Liver (tissue), 9 donors: ENCODE data around the gene RIMKLB. TPM values are rescaled to one million over a fixed set of nuclear protein-coding genes. Genes with fewer than 3 reads are reported as not detected.

Experiments used
- DNase-seq: peaks from one replicate; pipeline ENCODE4 v3.0.0-alpha.2; 2017; ENCODE audit warnings: low spot score
- H3K27ac ChIP-seq, 2 donors: one replicate each; pipeline ENCODE4 v1.7.0; 2013; ENCODE audit warnings: inconsistent platforms in 2 of 2, low read length in 2 of 2, control low read depth in 1 of 2, low read depth in 1 of 2, mild to moderate bottlenecking in 1 of 2
- H3K27me3 ChIP-seq, 4 donors: one replicate each; pipeline versions ENCODE4 v1.6.1 to v1.7.0; 2013; ENCODE audit warnings: low read length in 3 of 4, inconsistent platforms in 1 of 4, mild to moderate bottlenecking in 1 of 4, moderate library complexity in 1 of 4; ENCODE audit not compliant: control insufficient read depth in 4 of 4, insufficient read depth in 4 of 4
- H3K36me3 ChIP-seq, 4 donors: one replicate each; pipeline versions ENCODE4 v1.6.1 to v1.7.0; 2013; ENCODE audit warnings: low read length in 3 of 4, mild to moderate bottlenecking in 3 of 4, low read depth in 1 of 4, moderate library complexity in 1 of 4; ENCODE audit not compliant: control insufficient read depth in 4 of 4, insufficient read depth in 3 of 4
- H3K4me1 ChIP-seq, 4 donors: one replicate each; pipeline versions ENCODE4 v1.6.1 to v1.7.0; 2013; ENCODE audit warnings: low read length in 3 of 4, mild to moderate bottlenecking in 3 of 4, moderate library complexity in 1 of 4; ENCODE audit not compliant: control insufficient read depth in 4 of 4, insufficient read depth in 4 of 4
- H3K4me3 ChIP-seq, 3 donors: one replicate each; pipeline versions ENCODE4 v1.6.1 to v1.7.0; 2013; ENCODE audit warnings: low read length in 3 of 3, control low read depth in 1 of 3, low read depth in 1 of 3, mild to moderate bottlenecking in 1 of 3
- H3K9ac ChIP-seq, 2 donors: one replicate each; pipeline ENCODE4 v1.7.0; 2013; ENCODE audit warnings: low read length in 2 of 2, mild to moderate bottlenecking in 2 of 2, moderate library complexity in 2 of 2, control low read depth in 1 of 2, low read depth in 1 of 2
- H3K9me3 ChIP-seq, 4 donors: one replicate each; pipeline versions ENCODE4 v1.6.1 to v1.7.0; 2013; ENCODE audit warnings: low read length in 3 of 4; ENCODE audit not compliant: control insufficient read depth in 4 of 4
- EGR1 ChIP-seq, 2 donors: IDR thresholded peaks; 2 replicates each; pipeline ENCODE4 v1.6.1; 2016 to 2018; ENCODE audit warnings: antibody characterized with exemption in 2 of 2, low read depth in 2 of 2
- FOXA1 ChIP-seq: IDR thresholded peaks from 2 replicates; pipeline ENCODE4 v1.6.1; 2016; ENCODE audit warnings: antibody characterized with exemption
- FOXA2 ChIP-seq: IDR thresholded peaks from 2 replicates; pipeline ENCODE4 v1.6.1; 2016; ENCODE audit warnings: antibody characterized with exemption
- GABPA ChIP-seq, 2 donors: IDR thresholded peaks in 1 of 2; conservative IDR thresholded peaks in 1 of 2; 2 replicates each; pipeline ENCODE4 v1.6.1; 2016; ENCODE audit warnings: antibody characterized with exemption in 2 of 2, mild to moderate bottlenecking in 1 of 2, moderate library complexity in 1 of 2
- HNF4A ChIP-seq, 2 donors: conservative IDR thresholded peaks; 2 replicates each; pipeline ENCODE4 v1.6.1; 2016; ENCODE audit warnings: antibody characterized with exemption in 2 of 2, mild to moderate bottlenecking in 2 of 2
- HNF4G ChIP-seq: IDR thresholded peaks from 2 replicates; pipeline ENCODE4 v1.6.1; 2016; ENCODE audit warnings: antibody characterized with exemption
- JUND ChIP-seq, 2 donors: IDR thresholded peaks; 2 replicates each; pipeline ENCODE4 v1.6.1; 2016; ENCODE audit warnings: antibody characterized with exemption in 2 of 2
- NR2F2 ChIP-seq: IDR thresholded peaks from 2 replicates; pipeline ENCODE4 v1.6.1; 2016; ENCODE audit warnings: antibody characterized with exemption
- RAD21 ChIP-seq, 2 donors: IDR thresholded peaks; 2 replicates each; pipeline ENCODE4 v1.6.1; 2016; ENCODE audit warnings: antibody characterized with exemption in 2 of 2, mild to moderate bottlenecking in 2 of 2
- RXRA ChIP-seq, 2 donors: IDR thresholded peaks; 2 replicates each; pipeline ENCODE4 v1.6.1; 2017 to 2018; ENCODE audit warnings: antibody characterized with exemption in 2 of 2, mild to moderate bottlenecking in 1 of 2
- SP1 ChIP-seq: IDR thresholded peaks from 2 replicates; pipeline ENCODE4 v1.6.1; 2018; ENCODE audit warnings: antibody characterized with exemption, mild to moderate bottlenecking
- TAF1 ChIP-seq: conservative IDR thresholded peaks from 2 replicates; pipeline ENCODE4 v1.6.1; 2016; ENCODE audit warnings: antibody characterized with exemption, mild to moderate bottlenecking
- YY1 ChIP-seq: IDR thresholded peaks from 2 replicates; pipeline ENCODE4 v1.6.1; 2016; ENCODE audit warnings: antibody characterized with exemption, mild to moderate bottlenecking
- WGBS: extraction: QIAGEN DNeasy Blood & Tissue Kit; methylation state at CpG from one replicate; pipeline ENCODE4 v1.1.7; 2013; 5-methylcytosine and 5-hydroxymethylcytosine counted together
- polyA plus RNA-seq, 2 donors: library from polyadenylated mRNA; stranded (reverse) in 1 of 2; unstranded in 1 of 2; fragments of 200-250 nt in 1 of 2; fragments of >200 nt in 1 of 2; fragmentation: Nextera tagmentation in 1 of 2; extraction: Ambion mirVana in 1 of 2; gene quantifications; one replicate each; pipeline versions ENCODE4 v1.2.1 to v1.2.3, GENCODE V29; 2013 to 2015
- total RNA-seq, 2 donors: library from RNA; depleted of rRNA; stranded (reverse); fragments of >200 nt; gene quantifications; one replicate each; pipeline ENCODE4 v1.2.3, GENCODE V29; 2014
- TF ChIP-seq, protein P1 (sequence below): IDR thresholded peaks from 2 replicates; pipeline ENCODE4 v1.6.1; 2016; ENCODE audit warnings: antibody characterized with exemption, mild to moderate bottlenecking
- TF ChIP-seq, protein P2 (sequence below): fragments of 150-350 bp; IDR thresholded peaks from 2 replicates; pipeline ENCODE4 v1.5.1; 2017; ENCODE audit warnings: improper control_type of control experiment, low read depth, low read length; ENCODE audit not compliant: missing input control
- TF ChIP-seq, protein P3 (sequence below): IDR thresholded peaks from 2 replicates; pipeline ENCODE4 v1.6.1; 2016; ENCODE audit warnings: antibody characterized with exemption
- TF ChIP-seq, protein P4 (sequence below): IDR thresholded peaks from 2 replicates; pipeline ENCODE4 v1.6.1; 2016; ENCODE audit warnings: antibody characterized with exemption
- TF ChIP-seq, protein P5 (sequence below): IDR thresholded peaks from 2 replicates; pipeline ENCODE4 v1.6.1; 2016; ENCODE audit warnings: antibody characterized with exemption
- donor health status: healthy.
- donor health status: healthy.
- donor health status: healthy.
- donor health status: healthy.
- donor health status: healthy.

Gene RIMKLB
- total and polyA plus RNA-seq, 4 donors, result 1.6 to 9.5 (median 3.8) TPM

DNA sequence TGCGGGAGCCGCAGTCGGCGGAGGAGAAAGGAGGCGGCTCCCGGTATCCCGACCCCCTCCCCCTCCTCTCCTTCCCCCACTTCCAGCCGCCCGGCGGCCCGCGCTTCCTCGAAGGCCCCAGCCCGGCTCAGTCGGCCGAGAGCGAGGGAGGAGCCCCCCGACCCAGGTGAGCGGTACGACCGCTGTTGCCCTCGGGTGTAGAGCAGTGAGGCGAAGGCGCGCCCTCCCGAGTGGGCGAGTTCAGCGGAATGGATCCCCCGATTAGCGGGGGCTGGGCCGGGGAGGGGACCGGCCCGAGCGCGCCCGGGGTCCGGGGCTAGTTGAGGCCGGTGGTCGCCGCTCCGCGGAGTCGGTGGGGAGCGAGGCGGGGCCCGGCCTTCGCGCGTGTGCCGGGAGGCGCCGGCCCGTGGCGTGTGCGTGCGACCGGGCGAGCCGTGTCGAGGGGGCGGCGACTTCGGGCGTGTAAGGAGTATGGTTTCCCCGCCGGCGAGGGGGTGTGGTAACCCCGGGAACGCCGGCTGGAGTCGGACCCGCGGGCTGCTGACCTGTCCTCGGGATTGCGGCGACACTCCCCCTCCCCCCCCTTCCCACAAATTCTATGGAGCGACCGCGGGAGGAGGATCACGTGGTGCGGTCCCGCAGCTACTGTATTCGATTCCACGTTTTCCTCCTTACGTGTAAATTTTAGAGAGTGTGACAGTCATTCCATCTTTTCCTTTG is 501 bp downstream of the RIMKLB start:
- Histone ChIP-seq H3K36me3 (no peaks in the 10 kb centered on the region), H3K27me3 (no peaks in the 10 kb centered on the region), H3K9me3 (no peaks in the 10 kb centered on the region), H3K4me1 (peaks cover 9 to 15% (median 11%) of the 10 kb centered on the region in 4 donors), H3K9ac (no peak overlapping the region), H3K4me3 (peak overlapping the region; percentile 49 to 75 (median 75)), H3K27ac (peak overlapping the region; percentile 45 to 55)
- DNase-seq, result peak; percentile 61
- no peak for TF ChIP-seq NR2F2
- no peak for TF ChIP-seq TAF1
- TF ChIP-seq GABPA (IDR thresholded peaks at IDR 0.05 in 1 of 2, conservative IDR thresholded peaks at IDR 0.05 in 1 of 2), result no peak
- TF ChIP-seq, protein P1, sequence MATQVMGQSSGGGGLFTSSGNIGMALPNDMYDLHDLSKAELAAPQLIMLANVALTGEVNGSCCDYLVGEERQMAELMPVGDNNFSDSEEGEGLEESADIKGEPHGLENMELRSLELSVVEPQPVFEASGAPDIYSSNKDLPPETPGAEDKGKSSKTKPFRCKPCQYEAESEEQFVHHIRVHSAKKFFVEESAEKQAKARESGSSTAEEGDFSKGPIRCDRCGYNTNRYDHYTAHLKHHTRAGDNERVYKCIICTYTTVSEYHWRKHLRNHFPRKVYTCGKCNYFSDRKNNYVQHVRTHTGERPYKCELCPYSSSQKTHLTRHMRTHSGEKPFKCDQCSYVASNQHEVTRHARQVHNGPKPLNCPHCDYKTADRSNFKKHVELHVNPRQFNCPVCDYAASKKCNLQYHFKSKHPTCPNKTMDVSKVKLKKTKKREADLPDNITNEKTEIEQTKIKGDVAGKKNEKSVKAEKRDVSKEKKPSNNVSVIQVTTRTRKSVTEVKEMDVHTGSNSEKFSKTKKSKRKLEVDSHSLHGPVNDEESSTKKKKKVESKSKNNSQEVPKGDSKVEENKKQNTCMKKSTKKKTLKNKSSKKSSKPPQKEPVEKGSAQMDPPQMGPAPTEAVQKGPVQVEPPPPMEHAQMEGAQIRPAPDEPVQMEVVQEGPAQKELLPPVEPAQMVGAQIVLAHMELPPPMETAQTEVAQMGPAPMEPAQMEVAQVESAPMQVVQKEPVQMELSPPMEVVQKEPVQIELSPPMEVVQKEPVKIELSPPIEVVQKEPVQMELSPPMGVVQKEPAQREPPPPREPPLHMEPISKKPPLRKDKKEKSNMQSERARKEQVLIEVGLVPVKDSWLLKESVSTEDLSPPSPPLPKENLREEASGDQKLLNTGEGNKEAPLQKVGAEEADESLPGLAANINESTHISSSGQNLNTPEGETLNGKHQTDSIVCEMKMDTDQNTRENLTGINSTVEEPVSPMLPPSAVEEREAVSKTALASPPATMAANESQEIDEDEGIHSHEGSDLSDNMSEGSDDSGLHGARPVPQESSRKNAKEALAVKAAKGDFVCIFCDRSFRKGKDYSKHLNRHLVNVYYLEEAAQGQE, result no peak
- no peak for TF ChIP-seq SP1
- no peak for TF ChIP-seq HNF4A (conservative IDR thresholded peaks at IDR 0.05)
- TF ChIP-seq YY1, result no peak
- no peak for TF ChIP-seq RAD21 (IDR thresholded peaks at IDR 0.05)
- TF ChIP-seq, protein P2, sequence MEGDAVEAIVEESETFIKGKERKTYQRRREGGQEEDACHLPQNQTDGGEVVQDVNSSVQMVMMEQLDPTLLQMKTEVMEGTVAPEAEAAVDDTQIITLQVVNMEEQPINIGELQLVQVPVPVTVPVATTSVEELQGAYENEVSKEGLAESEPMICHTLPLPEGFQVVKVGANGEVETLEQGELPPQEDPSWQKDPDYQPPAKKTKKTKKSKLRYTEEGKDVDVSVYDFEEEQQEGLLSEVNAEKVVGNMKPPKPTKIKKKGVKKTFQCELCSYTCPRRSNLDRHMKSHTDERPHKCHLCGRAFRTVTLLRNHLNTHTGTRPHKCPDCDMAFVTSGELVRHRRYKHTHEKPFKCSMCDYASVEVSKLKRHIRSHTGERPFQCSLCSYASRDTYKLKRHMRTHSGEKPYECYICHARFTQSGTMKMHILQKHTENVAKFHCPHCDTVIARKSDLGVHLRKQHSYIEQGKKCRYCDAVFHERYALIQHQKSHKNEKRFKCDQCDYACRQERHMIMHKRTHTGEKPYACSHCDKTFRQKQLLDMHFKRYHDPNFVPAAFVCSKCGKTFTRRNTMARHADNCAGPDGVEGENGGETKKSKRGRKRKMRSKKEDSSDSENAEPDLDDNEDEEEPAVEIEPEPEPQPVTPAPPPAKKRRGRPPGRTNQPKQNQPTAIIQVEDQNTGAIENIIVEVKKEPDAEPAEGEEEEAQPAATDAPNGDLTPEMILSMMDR, result no peak
- TF ChIP-seq, protein P3, sequence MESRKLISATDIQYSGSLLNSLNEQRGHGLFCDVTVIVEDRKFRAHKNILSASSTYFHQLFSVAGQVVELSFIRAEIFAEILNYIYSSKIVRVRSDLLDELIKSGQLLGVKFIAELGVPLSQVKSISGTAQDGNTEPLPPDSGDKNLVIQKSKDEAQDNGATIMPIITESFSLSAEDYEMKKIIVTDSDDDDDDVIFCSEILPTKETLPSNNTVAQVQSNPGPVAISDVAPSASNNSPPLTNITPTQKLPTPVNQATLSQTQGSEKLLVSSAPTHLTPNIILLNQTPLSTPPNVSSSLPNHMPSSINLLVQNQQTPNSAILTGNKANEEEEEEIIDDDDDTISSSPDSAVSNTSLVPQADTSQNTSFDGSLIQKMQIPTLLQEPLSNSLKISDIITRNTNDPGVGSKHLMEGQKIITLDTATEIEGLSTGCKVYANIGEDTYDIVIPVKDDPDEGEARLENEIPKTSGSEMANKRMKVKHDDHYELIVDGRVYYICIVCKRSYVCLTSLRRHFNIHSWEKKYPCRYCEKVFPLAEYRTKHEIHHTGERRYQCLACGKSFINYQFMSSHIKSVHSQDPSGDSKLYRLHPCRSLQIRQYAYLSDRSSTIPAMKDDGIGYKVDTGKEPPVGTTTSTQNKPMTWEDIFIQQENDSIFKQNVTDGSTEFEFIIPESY, result no peak
- no peak for TF ChIP-seq HNF4G
- WGBS, result under 1% methylated on average over 85 of the region's 85 CpGs

DNA sequence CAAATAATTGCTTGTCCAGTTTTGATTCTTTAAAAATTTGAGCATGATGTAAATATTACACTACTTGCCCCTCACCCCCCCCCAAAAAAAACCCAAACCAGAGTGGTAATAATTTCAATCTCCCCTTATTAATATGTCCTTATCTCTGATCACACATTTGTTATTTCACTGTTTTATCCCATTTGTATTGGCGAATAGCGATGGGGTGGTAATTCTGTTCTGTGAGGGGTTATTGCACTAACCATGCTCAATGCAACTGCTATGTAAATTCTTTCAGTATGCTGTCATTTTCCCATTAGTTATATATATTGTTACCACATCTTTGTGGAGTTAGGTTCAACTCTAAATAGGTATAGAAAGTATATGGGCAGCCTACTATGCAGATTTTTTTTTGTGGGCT is 1.1 kb downstream of the RIMKLB start:
- no peaks in the 10 kb centered on the region for H3K36me3 ChIP-seq
- H3K27ac ChIP-seq, result no peak overlapping the region
- no peaks in the 10 kb centered on the region for H3K9me3 ChIP-seq
- DNase-seq, result no peak
- 70% methylated on average over 2 of the region's 2 CpGs for WGBS
- H3K4me1 ChIP-seq, result peaks cover 9 to 15% (median 11%) of the 10 kb centered on the region in 4 donors
- H3K4me3 ChIP-seq, result peak overlapping the region; percentile 49 to 75 (median 75)
- H3K9ac ChIP-seq, result peak overlapping the region in 1 of 2 donors; percentile 13
- H3K27me3 ChIP-seq, result no peaks in the 10 kb centered on the region
- TF ChIP-seq TAF1, result no peak
- TF ChIP-seq JUND (IDR thresholded peaks at IDR 0.05), result no peak
- TF ChIP-seq NR2F2, result no peak
- TF ChIP-seq EGR1 (IDR thresholded peaks at IDR 0.05; ENCODE audit: low read depth in 2 of 2), result no peak
- no peak for TF ChIP-seq YY1
- TF ChIP-seq, protein P2, result no peak
- TF ChIP-seq, protein P3, result no peak
- TF ChIP-seq HNF4G, result no peak
- TF ChIP-seq HNF4A (conservative IDR thresholded peaks at IDR 0.05), result no peak
- no peak for TF ChIP-seq SP1
- TF ChIP-seq FOXA2, result no peak
- no peak for TF ChIP-seq GABPA (IDR thresholded peaks at IDR 0.05 in 1 of 2, conservative IDR thresholded peaks at IDR 0.05 in 1 of 2)
- no peak for TF ChIP-seq RAD21 (IDR thresholded peaks at IDR 0.05)
- TF ChIP-seq, protein P4, sequence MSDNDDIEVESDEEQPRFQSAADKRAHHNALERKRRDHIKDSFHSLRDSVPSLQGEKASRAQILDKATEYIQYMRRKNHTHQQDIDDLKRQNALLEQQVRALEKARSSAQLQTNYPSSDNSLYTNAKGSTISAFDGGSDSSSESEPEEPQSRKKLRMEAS, result no peak
- TF ChIP-seq FOXA1, result no peak
- no peak for TF ChIP-seq RXRA (IDR thresholded peaks at IDR 0.05)
- TF ChIP-seq, protein P5, sequence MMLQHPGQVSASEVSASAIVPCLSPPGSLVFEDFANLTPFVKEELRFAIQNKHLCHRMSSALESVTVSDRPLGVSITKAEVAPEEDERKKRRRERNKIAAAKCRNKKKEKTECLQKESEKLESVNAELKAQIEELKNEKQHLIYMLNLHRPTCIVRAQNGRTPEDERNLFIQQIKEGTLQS, result no peak
